Mammary epithelial cell (primary cell): Measurements from ENCODE around the gene RPS10.

Experiments used
- EZH2 ChIP-seq: IDR thresholded peaks from 2 replicates; pipeline ENCODE4 v1.6.1; 2012; ENCODE audit warnings: low read length, inconsistent platforms, borderline replicate concordance
- TF ChIP-seq, protein P1 (sequence below), 2 donors: IDR thresholded peaks in 1 of 2; conservative IDR thresholded peaks in 1 of 2; 2 replicates each; pipeline ENCODE4 v1.5.1; 2011 to 2012; ENCODE audit warnings: inconsistent platforms in 2 of 2, low read length in 2 of 2, mild to moderate bottlenecking in 2 of 2, control low read depth in 1 of 2, low read depth in 1 of 2; ENCODE audit not compliant: insufficient read depth in 1 of 2; ENCODE audit errors: extremely low read depth in 1 of 2

DNA sequence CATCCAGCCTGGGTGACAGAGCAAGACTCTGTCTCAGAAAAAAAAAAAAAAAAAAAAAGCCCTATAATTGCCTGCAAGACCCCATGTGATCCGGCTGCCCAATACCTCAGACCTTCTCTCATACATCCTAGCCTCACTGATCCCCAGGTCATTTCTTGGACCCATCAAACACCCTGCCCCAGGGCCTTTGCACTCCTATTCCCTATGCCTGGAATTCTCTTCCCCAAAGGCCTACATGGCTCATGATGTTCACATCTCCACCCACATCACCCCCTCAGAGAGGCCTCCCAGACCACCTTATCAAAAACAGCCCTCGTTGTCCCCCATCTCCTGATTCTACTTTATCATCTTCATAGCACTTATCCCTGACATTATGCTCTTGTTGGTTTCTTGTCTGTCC lies 48.9 kb upstream of the RPS10 start:
- TF ChIP-seq EZH2, result no peak
- TF ChIP-seq, protein P1, sequence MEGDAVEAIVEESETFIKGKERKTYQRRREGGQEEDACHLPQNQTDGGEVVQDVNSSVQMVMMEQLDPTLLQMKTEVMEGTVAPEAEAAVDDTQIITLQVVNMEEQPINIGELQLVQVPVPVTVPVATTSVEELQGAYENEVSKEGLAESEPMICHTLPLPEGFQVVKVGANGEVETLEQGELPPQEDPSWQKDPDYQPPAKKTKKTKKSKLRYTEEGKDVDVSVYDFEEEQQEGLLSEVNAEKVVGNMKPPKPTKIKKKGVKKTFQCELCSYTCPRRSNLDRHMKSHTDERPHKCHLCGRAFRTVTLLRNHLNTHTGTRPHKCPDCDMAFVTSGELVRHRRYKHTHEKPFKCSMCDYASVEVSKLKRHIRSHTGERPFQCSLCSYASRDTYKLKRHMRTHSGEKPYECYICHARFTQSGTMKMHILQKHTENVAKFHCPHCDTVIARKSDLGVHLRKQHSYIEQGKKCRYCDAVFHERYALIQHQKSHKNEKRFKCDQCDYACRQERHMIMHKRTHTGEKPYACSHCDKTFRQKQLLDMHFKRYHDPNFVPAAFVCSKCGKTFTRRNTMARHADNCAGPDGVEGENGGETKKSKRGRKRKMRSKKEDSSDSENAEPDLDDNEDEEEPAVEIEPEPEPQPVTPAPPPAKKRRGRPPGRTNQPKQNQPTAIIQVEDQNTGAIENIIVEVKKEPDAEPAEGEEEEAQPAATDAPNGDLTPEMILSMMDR (conservative IDR thresholded peaks at IDR 0.05 in 1 of 2, IDR thresholded peaks at IDR 0.05 in 1 of 2; ENCODE audit: extremely low read depth in 1 of 2, insufficient read depth in 1 of 2, low read depth in 1 of 2, low read length in 2 of 2), result no peak
